ACC112 (cell line): ENCODE measurements around the gene SLCO1B1.

Experiments
- H2AFZ ChIP-seq: fragments of 200-600 bp; sonication (generic); one replicate; pipeline ENCODE4 v1.6.0; 2017; ENCODE audit warnings: antibody characterized with exemption, low read length; ENCODE audit not compliant: unreplicated experiment
- H3K27ac ChIP-seq: fragments of 200-600 bp; sonication (generic); 2 replicates; pipeline ENCODE4 v1.5.1; 2014; ENCODE audit warnings: low read depth, mild to moderate bottlenecking, antibody characterized with exemption, low read length, moderate library complexity
- H3K27me3 ChIP-seq: fragments of 200-600 bp; sonication (generic); 2 replicates; pipeline ENCODE4 v1.6.1; 2014; ENCODE audit warnings: mild to moderate bottlenecking, antibody characterized with exemption, low read length, moderate library complexity, mixed read lengths; ENCODE audit not compliant: insufficient read depth
- H3K36me3 ChIP-seq: fragments of 200-600 bp; sonication (generic); 2 replicates; pipeline ENCODE4 v1.6.1; 2016; ENCODE audit warnings: mild to moderate bottlenecking, antibody characterized with exemption, low read length, moderate library complexity, mixed read lengths; ENCODE audit not compliant: insufficient read depth
- H3K4me1 ChIP-seq: fragments of 200-600 bp; sonication (generic); one replicate; pipeline ENCODE4 v1.6.1; 2016; ENCODE audit warnings: low read length, mixed read lengths; ENCODE audit not compliant: insufficient read depth, unreplicated experiment, control insufficient read depth
- H3K4me3 ChIP-seq: fragments of 200-600 bp; sonication (generic); 2 replicates; pipeline ENCODE4 v1.5.1; 2014; ENCODE audit warnings: mild to moderate bottlenecking, low read depth, low read length
- H3K79me2 ChIP-seq: fragments of 200-600 bp; sonication (generic); one replicate; pipeline ENCODE4 v1.6.0; 2016; ENCODE audit warnings: low read length; ENCODE audit not compliant: control insufficient read depth, unreplicated experiment, insufficient read depth

The SLCO1B1 gene

GRCh38 chr12:21220266-21220665 is 89.3 kb downstream of the SLCO1B1 start:
- H2AFZ ChIP-seq, result no peak overlapping the region
- no peaks in the 10 kb centered on the region for H3K4me1 ChIP-seq
- no peak overlapping the region for H3K27ac ChIP-seq
- no peak overlapping the region for H3K4me3 ChIP-seq
- no peaks in the 10 kb centered on the region for H3K27me3 ChIP-seq
- no peaks in the 10 kb centered on the region for H3K79me2 ChIP-seq
- H3K36me3 ChIP-seq, result no peaks in the 10 kb centered on the region

DNA sequence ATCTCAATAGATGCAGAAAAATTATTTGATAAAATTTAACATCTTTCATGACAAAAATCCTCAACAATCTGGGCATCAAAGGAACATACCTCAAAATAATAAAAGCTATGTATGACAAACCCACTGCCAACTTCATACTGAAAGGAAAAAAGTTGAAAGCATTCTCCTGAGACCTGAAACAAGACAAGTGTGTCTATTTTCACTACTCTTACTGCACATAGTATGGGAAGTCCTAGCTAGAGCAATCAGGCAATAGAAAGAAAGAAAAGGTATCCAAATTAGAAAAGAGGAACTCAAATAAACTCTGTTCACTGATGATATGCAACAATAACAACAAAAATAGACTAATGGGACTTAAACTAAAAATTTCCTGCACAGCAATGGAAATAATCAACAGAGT is 90.1 kb downstream of the SLCO1B1 start:
- H2AFZ ChIP-seq, result no peak overlapping the region
- no peak overlapping the region for H3K4me3 ChIP-seq
- H3K36me3 ChIP-seq, result no peaks in the 10 kb centered on the region
- no peak overlapping the region for H3K27ac ChIP-seq
- H3K4me1 ChIP-seq, result no peaks in the 10 kb centered on the region
- H3K79me2 ChIP-seq, result no peaks in the 10 kb centered on the region
- no peaks in the 10 kb centered on the region for H3K27me3 ChIP-seq

- H3K27ac ChIP-seq, result no peak overlapping the region
- H2AFZ ChIP-seq, result no peak overlapping the region
- no peaks in the 10 kb centered on the region for H3K36me3 ChIP-seq
- no peaks in the 10 kb centered on the region for H3K79me2 ChIP-seq
- H3K4me1 ChIP-seq, result no peaks in the 10 kb centered on the region
- no peaks in the 10 kb centered on the region for H3K27me3 ChIP-seq
- no peak overlapping the region for H3K4me3 ChIP-seq
Measured at GRCh38 chr12:21221778-21222177, 90.8 kb downstream of the SLCO1B1 start.

- Histone ChIP-seq H3K79me2 (no peaks in the 10 kb centered on the region), H3K36me3 (no peaks in the 10 kb centered on the region), H3K4me1 (no peaks in the 10 kb centered on the region), H3K27ac (no peak overlapping the region), H2AFZ (no peak overlapping the region), H3K4me3 (no peak overlapping the region), H3K27me3 (no peaks in the 10 kb centered on the region)
Measured at GRCh38 chr12:21223930-21224329, 92.9 kb downstream of the SLCO1B1 start.

GRCh38 chr12:21234395-21234794 is 103.4 kb downstream of the SLCO1B1 start:
- no peak overlapping the region for H3K4me3 ChIP-seq
- no peak overlapping the region for H2AFZ ChIP-seq
- no peaks in the 10 kb centered on the region for H3K4me1 ChIP-seq

GRCh38 chr12:21239866-21240265 is 108.9 kb downstream of the SLCO1B1 start:
- Histone ChIP-seq H3K4me1 (no peaks in the 10 kb centered on the region), H3K4me3 (no peak overlapping the region), H3K79me2 (no peaks in the 10 kb centered on the region), H3K27ac (no peak overlapping the region), H3K36me3 (no peaks in the 10 kb centered on the region), H3K27me3 (no peaks in the 10 kb centered on the region), H2AFZ (peak overlapping the region; percentile 58)

More at GRCh38 chr12:21234395-21234794, 103.4 kb downstream of the SLCO1B1 start:
- H3K79me2 ChIP-seq, result no peaks in the 10 kb centered on the region
- H3K27me3 ChIP-seq, result no peaks in the 10 kb centered on the region
- no peaks in the 10 kb centered on the region for H3K36me3 ChIP-seq
- H3K27ac ChIP-seq, result no peak overlapping the region

GRCh38 chr12:21248679-21249078 is 117.7 kb downstream of the SLCO1B1 start:
- no peaks in the 10 kb centered on the region for H3K79me2 ChIP-seq
- no peaks in the 10 kb centered on the region for H3K27me3 ChIP-seq
- no peaks in the 10 kb centered on the region for H3K4me1 ChIP-seq
- H3K36me3 ChIP-seq, result no peaks in the 10 kb centered on the region
- H2AFZ ChIP-seq, result no peak overlapping the region
- H3K27ac ChIP-seq, result no peak overlapping the region
- H3K4me3 ChIP-seq, result no peak overlapping the region

DNA sequence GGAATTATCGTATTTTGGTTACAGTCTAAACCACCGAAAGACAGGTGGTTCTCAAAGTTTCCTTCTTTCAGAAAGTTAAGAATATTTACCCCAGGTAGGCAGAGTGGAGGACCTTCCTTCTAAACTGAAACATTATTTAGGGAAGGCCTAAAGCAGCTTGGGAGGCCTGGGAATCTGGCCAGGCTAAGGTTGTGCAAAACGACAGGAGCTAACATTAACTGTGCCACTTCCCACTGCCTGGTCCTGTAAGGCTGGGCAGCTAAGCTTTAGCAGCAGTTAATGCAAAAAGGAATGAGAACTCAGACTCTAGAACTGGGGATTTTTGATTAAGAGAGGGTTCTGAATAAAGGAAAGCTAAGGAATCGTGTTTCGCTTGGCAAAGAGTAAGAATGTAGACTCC is 121.1 kb downstream of the SLCO1B1 start:
- Histone ChIP-seq H3K4me1 (no peaks in the 10 kb centered on the region), H3K27me3 (no peaks in the 10 kb centered on the region), H3K27ac (no peak overlapping the region), H3K79me2 (no peaks in the 10 kb centered on the region), H3K36me3 (no peaks in the 10 kb centered on the region), H3K4me3 (no peak overlapping the region), H2AFZ (no peak overlapping the region)

DNA sequence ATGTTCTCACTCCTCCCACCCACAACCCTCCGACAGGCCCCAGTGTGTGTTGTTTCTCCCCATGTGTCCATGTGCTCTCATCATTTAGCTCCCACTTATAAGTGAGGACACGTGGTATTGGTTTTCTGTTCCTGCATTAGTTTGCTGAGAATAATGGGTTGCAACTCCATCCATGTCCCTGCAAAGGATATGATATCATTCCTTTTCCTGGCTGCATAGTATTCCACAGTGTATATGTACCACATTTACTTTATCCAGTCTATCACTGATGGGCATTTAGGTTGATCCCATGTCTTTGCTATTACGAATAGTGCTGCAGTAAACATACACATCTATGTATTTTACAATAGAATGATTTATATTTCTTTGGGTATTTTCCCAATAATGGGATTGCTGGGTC is 126.2 kb downstream of the SLCO1B1 start:
- no peaks in the 10 kb centered on the region for H3K36me3 ChIP-seq
- H3K27me3 ChIP-seq, result no peaks in the 10 kb centered on the region
- no peaks in the 10 kb centered on the region for H3K79me2 ChIP-seq
- no peak overlapping the region for H3K4me3 ChIP-seq
- H2AFZ ChIP-seq, result no peak overlapping the region
- no peak overlapping the region for H3K27ac ChIP-seq
- H3K4me1 ChIP-seq, result no peaks in the 10 kb centered on the region

DNA sequence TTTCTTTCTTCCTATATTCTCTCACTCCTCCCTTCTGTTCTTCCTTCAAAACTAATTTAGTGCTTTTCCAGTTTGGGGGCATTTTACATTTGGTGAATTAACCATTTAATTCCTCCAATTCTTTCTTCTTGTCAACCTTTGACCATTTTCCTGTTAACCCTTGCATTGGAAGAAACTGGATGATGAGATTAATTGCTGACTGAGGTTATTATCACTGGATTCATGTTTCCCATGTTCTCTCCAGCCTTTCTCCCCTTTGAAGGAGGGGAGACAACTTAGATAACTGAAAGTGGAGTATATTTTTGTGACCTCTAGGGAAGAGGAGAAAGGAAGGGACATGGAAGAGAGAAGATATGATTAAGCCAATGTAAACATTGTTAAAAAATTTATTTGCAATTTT is 133.2 kb downstream of the SLCO1B1 start:
- Histone ChIP-seq H3K4me3 (no peak overlapping the region), H2AFZ (no peak overlapping the region), H3K4me1 (peaks cover 17% of the 10 kb centered on the region), H3K36me3 (no peaks in the 10 kb centered on the region), H3K27me3 (no peaks in the 10 kb centered on the region), H3K27ac (no peak overlapping the region), H3K79me2 (no peaks in the 10 kb centered on the region)

GRCh38 chr12:21265932-21266331 is 134.9 kb downstream of the SLCO1B1 start:
- H3K27me3 ChIP-seq, result no peaks in the 10 kb centered on the region
- no peak overlapping the region for H2AFZ ChIP-seq
- no peaks in the 10 kb centered on the region for H3K36me3 ChIP-seq
- H3K4me1 ChIP-seq, result peaks cover 22% of the 10 kb centered on the region
- no peaks in the 10 kb centered on the region for H3K79me2 ChIP-seq
- no peak overlapping the region for H3K4me3 ChIP-seq
- H3K27ac ChIP-seq, result no peak overlapping the region
